Parietal lobe (tissue), 1 donor: ENCODE measurements around the gene GPATCH4. TPM values are rescaled to one million over a fixed set of nuclear protein-coding genes. Genes with fewer than 3 reads are reported as not detected.

Experiments used
- total RNA-seq: library from RNA; depleted of rRNA; stranded (reverse); fragments of >200 nt; gene quantifications from one replicate; pipeline ENCODE4 v1.2.3, GENCODE V29; 2014

The GPATCH4 gene
- 20.7 TPM for total RNA-seq

DNA sequence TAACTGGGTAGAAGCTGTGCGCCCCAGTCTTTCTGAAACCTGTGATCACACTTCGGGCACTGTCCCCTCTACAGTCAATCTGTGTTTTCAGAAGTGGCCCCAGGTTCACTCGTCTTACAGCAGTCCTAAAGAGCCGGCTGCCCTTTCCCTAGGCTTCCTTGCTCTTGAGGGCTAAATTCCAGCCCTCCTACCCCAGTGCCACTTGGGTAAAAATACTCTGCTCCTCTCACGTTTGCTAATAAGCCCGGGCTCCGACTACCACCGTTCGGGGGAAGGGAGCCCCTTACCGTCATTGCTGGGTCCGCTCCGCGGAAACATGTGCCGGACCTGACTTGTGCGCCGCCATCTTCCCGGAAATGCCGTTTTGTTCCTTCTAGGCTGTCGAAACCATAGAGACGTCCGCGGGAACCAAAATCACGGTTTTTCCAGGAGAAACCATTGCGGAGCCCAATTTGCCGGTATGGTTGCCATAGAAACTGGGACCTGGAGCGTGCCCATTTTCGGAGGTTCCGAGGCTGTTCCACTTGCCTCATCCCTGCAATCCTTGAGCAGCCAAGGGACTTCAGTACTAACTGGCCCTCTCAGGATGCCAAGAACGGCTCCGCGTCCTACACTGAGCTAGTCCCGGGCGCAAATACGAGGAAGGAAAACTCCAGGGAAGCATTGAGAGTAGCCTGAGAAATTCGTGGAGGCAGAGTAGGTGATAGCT is at the start of gene GPATCH4:
GPATCH4 (minus strand) TSS at position 358 of the 709 bp plus-strand sequence.

DNA sequence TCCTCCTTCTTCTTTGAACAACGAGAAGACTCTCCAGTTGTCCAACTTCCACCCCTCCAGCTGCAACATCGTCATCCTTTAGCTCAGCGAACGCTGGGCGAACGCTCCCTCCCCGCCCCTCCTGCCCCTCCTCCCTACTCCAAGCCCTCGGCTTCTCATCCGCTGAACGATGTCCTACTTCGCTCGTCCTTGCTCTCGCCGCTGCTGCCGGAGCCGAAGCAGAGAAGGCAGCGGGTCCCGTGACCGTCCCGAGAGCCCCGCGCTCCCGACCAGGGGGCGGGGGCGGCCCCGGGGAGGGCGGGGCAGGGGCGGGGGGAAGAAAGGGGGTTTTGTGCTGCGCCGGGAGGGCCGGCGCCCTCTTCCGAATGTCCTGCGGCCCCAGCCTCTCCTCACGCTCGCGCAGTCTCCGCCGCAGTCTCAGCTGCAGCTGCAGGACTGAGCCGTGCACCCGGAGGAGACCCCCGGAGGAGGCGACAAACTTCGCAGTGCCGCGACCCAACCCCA is 40.5 kb upstream of the GPATCH4 start, which contains the start of gene BCAN:
BCAN (plus strand) TSS at position 357 of the 504 bp plus-strand sequence. CDS start 3,938 bp downstream, outside the sequence.

DNA sequence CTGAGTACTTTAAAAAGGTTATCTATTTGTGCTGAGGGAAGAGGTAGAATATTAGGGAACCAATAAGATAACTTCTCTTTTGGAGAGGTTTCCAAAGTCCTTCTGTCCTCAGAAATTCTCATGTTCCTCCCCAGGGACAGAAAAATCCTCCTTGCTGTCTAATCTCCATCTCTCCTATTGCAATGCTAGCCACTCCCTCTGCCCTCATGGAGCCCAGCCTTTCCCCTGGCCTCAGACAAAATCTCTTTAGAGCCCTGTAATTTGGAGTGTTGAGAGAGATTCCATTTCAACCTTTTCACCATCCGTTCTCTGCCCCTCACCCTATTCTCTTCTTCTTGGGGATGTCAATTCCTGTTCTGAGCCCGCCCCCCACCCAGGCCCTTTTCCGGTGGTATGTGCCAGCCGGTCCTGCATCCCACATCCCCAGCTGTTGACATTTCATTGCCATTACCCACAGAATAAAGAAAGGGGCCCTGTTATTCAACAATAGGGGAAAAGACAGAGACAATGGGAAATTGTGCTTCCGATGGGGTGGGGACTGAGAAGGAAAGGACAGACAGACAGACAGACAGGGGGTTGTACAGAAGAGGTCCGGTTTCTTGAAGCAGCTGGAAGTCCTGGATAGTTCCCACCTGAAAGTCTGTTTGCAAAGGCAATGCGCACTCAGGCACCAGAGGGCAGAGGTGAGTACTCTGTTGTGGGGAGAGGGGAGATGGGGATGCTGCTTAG is 17.7 kb upstream of the GPATCH4 start, which contains the start of gene HAPLN2:
HAPLN2 (plus strand) TSS at position 563 of the 729 bp plus-strand sequence. CDS start 4,076 bp downstream, outside the sequence.

DNA sequence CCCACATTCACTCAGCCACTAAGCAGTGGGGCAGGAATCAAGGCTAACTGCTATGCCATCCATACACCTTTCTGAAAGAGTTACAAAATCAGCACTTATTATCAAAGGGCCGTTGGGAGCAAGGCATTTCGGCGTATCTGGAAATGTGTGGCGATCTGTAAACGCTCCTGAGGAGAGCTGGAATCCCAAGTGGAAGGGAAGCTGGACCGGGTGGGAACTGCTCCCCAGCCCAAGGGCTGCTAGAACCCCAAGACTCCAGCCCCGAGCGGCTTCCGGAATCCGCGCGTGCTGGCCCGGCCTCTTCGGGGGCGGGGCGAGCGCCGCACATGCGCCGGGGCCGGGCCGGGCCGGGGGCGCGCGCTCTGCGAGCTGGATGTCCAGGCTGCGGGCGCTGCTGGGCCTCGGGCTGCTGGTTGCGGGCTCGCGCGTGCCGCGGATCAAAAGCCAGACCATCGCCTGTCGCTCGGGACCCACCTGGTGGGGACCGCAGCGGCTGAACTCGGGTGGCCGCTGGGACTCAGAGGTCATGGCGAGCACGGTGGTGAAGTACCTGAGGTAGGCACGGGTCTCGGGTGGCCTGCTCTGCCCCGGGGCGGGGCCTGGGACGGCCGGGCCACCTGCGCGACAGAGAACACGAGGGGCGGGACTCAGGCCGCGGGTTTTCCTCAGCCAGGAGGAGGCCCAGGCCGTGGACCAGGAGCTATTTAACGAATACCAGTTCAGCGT is 9.7 kb downstream of the GPATCH4 start, which contains the start of gene NAXE:
NAXE (plus strand) TSS at position 345 of the 726 bp plus-strand sequence; CDS start at position 374, 29 bp downstream.

DNA sequence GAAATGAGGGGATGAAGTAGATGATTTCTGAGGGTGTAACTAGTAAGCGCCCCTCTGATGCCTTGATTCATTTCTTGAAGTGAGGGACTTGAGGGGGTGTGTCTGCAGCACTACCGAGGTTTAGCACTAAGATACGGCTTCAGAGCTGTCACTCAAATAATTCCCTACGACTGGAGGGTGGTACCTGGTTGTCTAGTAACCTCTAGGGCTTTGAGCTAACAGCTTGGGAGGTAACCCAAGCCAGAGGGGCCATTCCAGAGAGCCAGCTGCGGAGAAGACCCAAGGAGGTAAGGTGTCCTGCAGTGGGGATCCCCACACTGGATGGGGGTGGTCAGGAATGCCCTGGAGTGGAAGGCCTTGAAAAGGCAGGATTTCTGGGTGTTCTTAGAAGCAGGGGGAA is 21.8 kb downstream of the GPATCH4 start, which contains the start of gene TTC24:
TTC24 (plus strand) TSS at position 252 of the 400 bp plus-strand sequence. CDS start 1,642 bp downstream, outside the sequence.

DNA sequence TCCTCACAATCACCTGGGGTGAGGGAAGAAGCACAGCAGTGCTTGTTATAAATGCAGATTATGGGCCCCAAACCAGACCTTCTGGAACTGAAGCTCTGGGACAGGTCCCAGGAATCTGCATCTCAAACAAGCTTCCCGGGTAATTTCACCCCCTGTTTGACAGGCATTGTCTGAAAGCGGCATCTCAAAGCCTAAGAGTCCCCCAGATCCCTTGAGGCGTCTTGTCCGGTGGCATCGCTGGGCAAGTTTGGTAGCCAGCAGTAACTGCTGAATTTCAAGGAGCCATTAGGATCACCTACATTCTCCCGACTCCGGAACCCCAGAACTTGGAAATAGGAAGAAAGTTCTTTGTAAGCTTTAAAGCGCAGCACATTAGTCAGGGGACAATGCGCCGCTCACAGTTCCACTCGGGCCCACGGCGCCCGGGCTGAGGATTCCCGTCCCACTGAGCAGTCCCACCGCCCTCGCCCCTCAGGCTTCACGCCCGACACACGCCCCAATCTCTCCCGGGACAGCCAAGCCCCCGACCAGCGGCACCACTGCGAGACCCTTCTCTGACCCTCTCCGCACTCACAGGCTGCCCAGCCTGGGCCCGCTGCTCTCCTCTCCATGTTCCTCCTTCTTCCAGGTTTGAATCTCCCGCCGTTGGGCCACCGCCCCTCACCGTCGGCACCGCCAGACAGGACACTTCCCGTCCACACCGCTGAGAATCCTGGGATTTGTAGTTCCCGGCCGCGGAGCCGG is 29.2 kb downstream of the GPATCH4 start, which contains the start of gene IQGAP3:
IQGAP3 (minus strand) TSS at position 647 of the 744 bp plus-strand sequence; CDS start at position 611, 36 bp downstream.

Other genes starting within 250 kb of the GPATCH4 start
- gene RHBG, start 232.3 kb downstream of the GPATCH4 start, total RNA-seq: not detected
- 10.0 TPM for gene MEF2D, start 100.7 kb downstream of the GPATCH4 start, total RNA-seq
- gene IQGAP3, start 28.9 kb downstream of the GPATCH4 start, total RNA-seq: 5.9 TPM
- gene TTC24, start 21.8 kb downstream of the GPATCH4 start, total RNA-seq: not detected
- gene NAXE, start 9.7 kb downstream of the GPATCH4 start, total RNA-seq: 40.1 TPM
- 1.3 TPM for gene HAPLN2, start 17.9 kb upstream of the GPATCH4 start, total RNA-seq
- gene BCAN, start 40.6 kb upstream of the GPATCH4 start, total RNA-seq: 94.8 TPM
- 29.7 TPM for gene NES, start 75.9 kb upstream of the GPATCH4 start, total RNA-seq
- 1.9 TPM for gene CRABP2, start 104.1 kb upstream of the GPATCH4 start, total RNA-seq
- gene METTL25B, start 127.0 kb upstream of the GPATCH4 start, total RNA-seq: 11.6 TPM
- 14.1 TPM for gene ISG20L2, start 127.3 kb upstream of the GPATCH4 start, total RNA-seq
- gene MRPL24, start 139.6 kb upstream of the GPATCH4 start, total RNA-seq: 9.7 TPM
- gene HDGF, start 150.2 kb upstream of the GPATCH4 start, total RNA-seq: 68.5 TPM
- 27.9 TPM for gene PRCC, start 166.1 kb upstream of the GPATCH4 start, total RNA-seq
- not detected for gene SH2D2A, start 215.4 kb upstream of the GPATCH4 start, total RNA-seq